ENCODE results near the gene MFAP5. TPM values are rescaled to one million over a fixed set of nuclear protein-coding genes. Genes with fewer than 3 reads are reported as not detected.

Gene MFAP5, protein sequence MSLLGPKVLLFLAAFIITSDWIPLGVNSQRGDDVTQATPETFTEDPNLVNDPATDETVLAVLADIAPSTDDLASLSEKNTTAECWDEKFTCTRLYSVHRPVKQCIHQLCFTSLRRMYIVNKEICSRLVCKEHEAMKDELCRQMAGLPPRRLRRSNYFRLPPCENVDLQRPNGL
- total RNA-seq, result not detected

GRCh38 chr12:8662593-8662992, at the start of gene MFAP5:
MFAP5 (minus strand) TSS chr12:8662826; CDS start chr12:8662104, 722 bp downstream.
- Mint-ChIP-seq H3K27me3 (peaks cover 11 to 20% of the 10 kb centered on the region in 2 donors), H3K36me3 (no peaks in the 10 kb centered on the region), H3K27ac (no peak within 1 kb of the TSS), H3K4me1 (ENCODE audit: low read depth in 2 of 2) (no peaks in the 10 kb centered on the region), H3K4me3 (no peak within 1 kb of the TSS), H3K9me3 (no peaks in the 10 kb centered on the region)
- no peak for DNase-seq (ENCODE audit: low spot score)
- no peak for ATAC-seq

- DNase-seq (ENCODE audit: low spot score) (no peak), ATAC-seq (peak; percentile 41 to 75)
- Mint-ChIP-seq H3K4me3 (no peak overlapping the region), H3K27ac (no peak overlapping the region), H3K27me3 (no peaks in the 10 kb centered on the region), H3K9me3 (no peaks in the 10 kb centered on the region), H3K36me3 (no peaks in the 10 kb centered on the region), H3K4me1 (ENCODE audit: low read depth in 2 of 2) (peaks cover 0 to 3% of the 10 kb centered on the region in 2 donors)
These were observed 46.7 kb upstream of the MFAP5 start for GRCh38 chr12:8709124-8709830.

GRCh38 chr12:8702159-8702558, 39.5 kb upstream of the MFAP5 start:
- DNase-seq (ENCODE audit: low spot score) (no peak), ATAC-seq (no peak)
- Mint-ChIP-seq H3K9me3 (no peaks in the 10 kb centered on the region), H3K4me1 (ENCODE audit: low read depth in 2 of 2) (peaks cover 8 to 15% of the 10 kb centered on the region in 2 donors), H3K27me3 (peaks cover 3 to 17% of the 10 kb centered on the region in 2 donors), H3K36me3 (no peaks in the 10 kb centered on the region), H3K27ac (no peak overlapping the region), H3K4me3 (no peak overlapping the region)

GRCh38 chr12:8701046-8701660, 38.5 kb upstream of the MFAP5 start:
- Mint-ChIP-seq H3K36me3 (no peaks in the 10 kb centered on the region), H3K27ac (no peak overlapping the region), H3K27me3 (peaks cover 3 to 17% of the 10 kb centered on the region in 2 donors), H3K4me1 (ENCODE audit: low read depth in 2 of 2) (peaks cover 11 to 19% of the 10 kb centered on the region in 2 donors), H3K9me3 (no peaks in the 10 kb centered on the region), H3K4me3 (no peak overlapping the region)
- ATAC-seq, result no peak
- no peak for DNase-seq (ENCODE audit: low spot score)

DNA sequence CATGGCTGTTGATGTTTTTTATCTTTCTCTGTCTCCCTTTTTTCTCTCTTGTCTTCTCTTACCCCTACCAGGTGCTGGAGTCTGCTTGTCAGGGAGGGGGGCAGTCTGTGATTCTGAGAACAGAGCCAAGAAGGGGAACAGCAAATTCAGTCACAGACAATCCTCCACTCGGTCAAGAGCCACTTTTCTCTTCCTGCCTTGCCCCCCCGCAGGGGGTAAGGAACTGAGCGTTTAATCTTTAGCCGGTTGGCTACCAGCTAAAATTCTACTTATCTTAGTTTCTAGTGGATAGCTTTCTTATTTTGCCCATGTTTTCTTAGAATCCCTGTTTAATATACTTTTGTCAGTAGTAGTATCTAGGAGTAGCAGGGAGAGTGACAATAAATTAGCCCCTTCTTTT, 37.1 kb upstream of the MFAP5 start:
- Mint-ChIP-seq H3K36me3 (no peaks in the 10 kb centered on the region), H3K4me1 (ENCODE audit: low read depth in 2 of 2) (peaks cover 11 to 19% of the 10 kb centered on the region in 2 donors), H3K27ac (peak overlapping the region in 1 of 2 donors; percentile 38), H3K27me3 (peaks cover 3 to 17% of the 10 kb centered on the region in 2 donors), H3K9me3 (no peaks in the 10 kb centered on the region), H3K4me3 (peak overlapping the region; percentile 72)
- ATAC-seq (no peak), DNase-seq (ENCODE audit: low spot score) (no peak)

DNA sequence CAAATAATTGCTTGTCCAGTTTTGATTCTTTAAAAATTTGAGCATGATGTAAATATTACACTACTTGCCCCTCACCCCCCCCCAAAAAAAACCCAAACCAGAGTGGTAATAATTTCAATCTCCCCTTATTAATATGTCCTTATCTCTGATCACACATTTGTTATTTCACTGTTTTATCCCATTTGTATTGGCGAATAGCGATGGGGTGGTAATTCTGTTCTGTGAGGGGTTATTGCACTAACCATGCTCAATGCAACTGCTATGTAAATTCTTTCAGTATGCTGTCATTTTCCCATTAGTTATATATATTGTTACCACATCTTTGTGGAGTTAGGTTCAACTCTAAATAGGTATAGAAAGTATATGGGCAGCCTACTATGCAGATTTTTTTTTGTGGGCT, 36.3 kb upstream of the MFAP5 start:
- Mint-ChIP-seq H3K27ac (peak overlapping the region; percentile 64 to 77), H3K36me3 (no peaks in the 10 kb centered on the region), H3K9me3 (no peaks in the 10 kb centered on the region), H3K27me3 (peaks cover 3 to 17% of the 10 kb centered on the region in 2 donors), H3K4me3 (peak overlapping the region; percentile 85), H3K4me1 (ENCODE audit: low read depth in 2 of 2) (peaks cover 11 to 19% of the 10 kb centered on the region in 2 donors)
- no peak for DNase-seq (ENCODE audit: low spot score)
- no peak for ATAC-seq

- Mint-ChIP-seq H3K36me3 (no peaks in the 10 kb centered on the region), H3K27me3 (peaks cover 3 to 17% of the 10 kb centered on the region in 2 donors), H3K9me3 (no peaks in the 10 kb centered on the region), H3K4me3 (peak overlapping the region; percentile 85), H3K27ac (peak overlapping the region; percentile 64 to 77), H3K4me1 (ENCODE audit: low read depth in 2 of 2) (peaks cover 11 to 19% of the 10 kb centered on the region in 2 donors)
- DNase-seq (ENCODE audit: low spot score) (peak; percentile 69), ATAC-seq (peak; percentile 59 to 65)
These were observed 35.7 kb upstream of the MFAP5 start for GRCh38 chr12:8698132-8698851.

DNA sequence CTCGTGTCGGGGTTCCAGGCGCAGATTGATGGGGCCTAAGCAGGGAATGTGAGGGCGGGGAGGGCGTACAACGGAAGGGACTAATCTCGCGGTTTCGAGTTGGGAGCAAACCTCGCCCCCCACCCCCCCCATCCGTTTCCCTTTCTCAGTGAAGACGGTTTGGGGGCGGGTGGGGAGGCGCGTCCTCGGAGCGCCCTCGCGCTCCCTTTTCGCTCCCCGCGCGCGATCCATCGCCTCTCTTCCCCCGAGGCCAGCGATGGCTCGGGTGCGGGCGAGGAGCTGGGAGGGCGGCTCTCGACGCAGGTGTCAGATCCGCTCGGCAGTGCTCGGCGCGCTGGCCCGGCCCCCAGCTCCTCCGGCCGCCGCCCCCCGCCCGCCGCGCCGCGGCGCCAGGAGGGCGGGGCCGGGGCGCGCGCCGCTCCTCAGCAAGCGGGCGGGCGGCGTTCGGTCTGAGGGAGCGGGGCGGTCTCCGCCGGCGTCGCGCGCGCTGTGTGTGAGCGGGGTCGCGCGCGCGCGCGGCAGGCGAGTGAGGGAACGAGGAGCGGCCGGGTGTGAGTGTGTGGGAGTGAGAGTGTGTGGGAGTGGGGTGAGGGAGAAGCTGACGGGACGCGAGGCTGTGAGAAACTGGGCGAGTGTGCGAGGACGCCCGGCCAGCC, 35.0 kb upstream of the MFAP5 start, which contains the start of gene RIMKLB:
RIMKLB (plus strand) TSS at position 516 of the 656 bp plus-strand sequence. CDS start 15,876 bp downstream, outside the sequence.
- Mint-ChIP-seq H3K4me3 (peak within 1 kb of the TSS; percentile 85), H3K36me3 (no peaks in the 10 kb centered on the region), H3K4me1 (ENCODE audit: low read depth in 2 of 2) (peaks cover 11 to 19% of the 10 kb centered on the region in 2 donors), H3K9me3 (no peaks in the 10 kb centered on the region), H3K27ac (peak within 1 kb of the TSS; percentile 64 to 77), H3K27me3 (peaks cover 3 to 17% of the 10 kb centered on the region in 2 donors)
- ATAC-seq, result peak; percentile 95
- DNase-seq (ENCODE audit: low spot score), result peak; percentile 87

DNA sequence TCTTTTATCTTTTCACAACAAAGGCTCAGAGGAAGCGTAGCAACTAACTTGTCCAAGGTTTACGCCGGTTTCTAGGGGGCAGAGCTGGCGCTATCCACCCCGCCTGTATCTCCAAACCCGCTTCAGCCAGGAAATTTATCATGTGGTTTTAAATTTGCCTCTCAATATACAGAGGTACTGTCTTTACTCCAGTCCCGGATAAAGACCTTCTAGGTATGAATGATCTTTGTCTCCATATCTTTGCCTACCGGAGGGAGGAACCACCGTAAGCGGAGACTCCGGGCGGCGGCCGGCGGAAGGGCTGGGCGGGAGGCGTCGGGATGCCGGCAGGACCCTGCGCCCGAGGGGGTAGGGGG, 34.5 kb upstream of the MFAP5 start:
- ATAC-seq (peak in 1 of 2 donors; percentile 3), DNase-seq (ENCODE audit: low spot score) (no peak)
- H3K4me1 Mint-ChIP-seq (ENCODE audit: low read depth in 2 of 2), result peaks cover 11 to 19% of the 10 kb centered on the region in 2 donors
- peak overlapping the region; percentile 56 to 64 for H3K27ac Mint-ChIP-seq
- peaks cover 4 to 17% of the 10 kb centered on the region in 2 donors for H3K27me3 Mint-ChIP-seq
- H3K4me3 Mint-ChIP-seq, result peak overlapping the region; percentile 85
- H3K36me3 Mint-ChIP-seq, result no peaks in the 10 kb centered on the region
- no peaks in the 10 kb centered on the region for H3K9me3 Mint-ChIP-seq

- peak overlapping the region; percentile 56 to 64 for H3K27ac Mint-ChIP-seq
- no peaks in the 10 kb centered on the region for H3K36me3 Mint-ChIP-seq
- peaks cover 6 to 17% of the 10 kb centered on the region in 2 donors for H3K27me3 Mint-ChIP-seq
- peak overlapping the region; percentile 85 for H3K4me3 Mint-ChIP-seq
- ATAC-seq (no peak), DNase-seq (ENCODE audit: low spot score) (no peak)
- no peaks in the 10 kb centered on the region for H3K9me3 Mint-ChIP-seq
- peaks cover 11 to 19% of the 10 kb centered on the region in 2 donors for H3K4me1 Mint-ChIP-seq (ENCODE audit: low read depth in 2 of 2)
These were observed 33.9 kb upstream of the MFAP5 start for GRCh38 chr12:8696442-8697090.

DNA sequence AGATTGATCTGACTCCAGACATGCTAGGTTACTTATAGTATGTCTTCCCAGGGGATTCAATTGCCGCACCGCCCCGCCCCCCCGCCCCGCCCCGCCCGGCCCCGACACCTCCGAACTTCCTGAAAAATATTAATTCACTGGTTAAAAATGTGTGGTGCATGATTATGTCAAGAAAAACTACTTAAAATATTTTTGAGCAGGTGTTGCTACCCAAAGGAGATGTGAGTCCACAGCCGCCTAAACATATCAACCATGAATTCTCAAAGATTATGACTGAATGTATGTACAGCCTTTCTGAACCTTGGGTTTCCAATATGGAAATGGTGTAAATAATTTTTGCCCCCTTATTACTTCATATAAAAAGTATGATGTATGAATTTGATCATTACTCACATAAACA, 32.5 kb upstream of the MFAP5 start:
- no peak overlapping the region for H3K4me3 Mint-ChIP-seq

GRCh38 chr12:8692573-8692972, 29.9 kb upstream of the MFAP5 start:
- H3K27me3 Mint-ChIP-seq, result peaks cover 9 to 11% of the 10 kb centered on the region in 2 donors
- H3K27ac Mint-ChIP-seq, result no peak overlapping the region
- H3K4me3 Mint-ChIP-seq, result no peak overlapping the region
- ATAC-seq (no peak), DNase-seq (ENCODE audit: low spot score) (no peak)
- H3K9me3 Mint-ChIP-seq, result no peaks in the 10 kb centered on the region
- H3K4me1 Mint-ChIP-seq (ENCODE audit: low read depth in 2 of 2), result peaks cover 4 to 5% of the 10 kb centered on the region in 2 donors
- H3K36me3 Mint-ChIP-seq, result no peaks in the 10 kb centered on the region

More for the DNA sequence above, 32.5 kb upstream of the MFAP5 start:
- H3K9me3 Mint-ChIP-seq, result no peaks in the 10 kb centered on the region
- H3K27me3 Mint-ChIP-seq, result peaks cover 6 to 16% of the 10 kb centered on the region in 2 donors
- ATAC-seq, result no peak
- H3K4me1 Mint-ChIP-seq (ENCODE audit: low read depth in 2 of 2), result peaks cover 11 to 18% of the 10 kb centered on the region in 2 donors
- H3K36me3 Mint-ChIP-seq, result no peaks in the 10 kb centered on the region
- H3K27ac Mint-ChIP-seq, result peak overlapping the region in 1 of 2 donors; percentile 39
- no peak for DNase-seq (ENCODE audit: low spot score)

GRCh38 chr12:8689681-8690080, 27.1 kb upstream of the MFAP5 start:
- no peaks in the 10 kb centered on the region for H3K9me3 Mint-ChIP-seq
- no peak overlapping the region for H3K4me3 Mint-ChIP-seq
- no peaks in the 10 kb centered on the region for H3K36me3 Mint-ChIP-seq
- ATAC-seq, result no peak
- no peaks in the 10 kb centered on the region for H3K4me1 Mint-ChIP-seq (ENCODE audit: low read depth in 2 of 2)
- H3K27ac Mint-ChIP-seq, result no peak overlapping the region
- DNase-seq (ENCODE audit: low spot score), result no peak
- H3K27me3 Mint-ChIP-seq, result peaks cover 9 to 11% of the 10 kb centered on the region in 2 donors

Data from natural killer cell treated with Interleukin-12 subunit alpha and Interleukin-12 subunit beta and Interleukin-15 and Interleukin-18, amount 100 ng/mL, for 72 hours (primary cell).